Astrocyte of the cerebellum (primary cell): ENCODE data around the gene KCNK16.

ENCODE experiments used
- DNase-seq: peaks from one replicate; pipeline ENCODE4 v3.0.0-alpha.2; 2011; ENCODE audit warnings: low read depth
- H3K4me3 ChIP-seq: 2 replicates; pipeline ENCODE4 v1.5.1; 2011; ENCODE audit warnings: mild to moderate bottlenecking, low read depth, low read length, moderate library complexity
- CTCF ChIP-seq: IDR thresholded peaks from 2 replicates; pipeline ENCODE4 v1.5.1; 2012; ENCODE audit warnings: low read length, low read depth, moderate library complexity, mild to moderate bottlenecking; ENCODE audit errors: missing control alignments
- in situ Hi-C: cut with HindIII; loops from 2 replicates; pipeline ENCODE4 v1.10.0; 2017; ENCODE audit warnings: low sequenced_read_pairs

The KCNK16 gene

GRCh38 chr6:39296745-39297640 is 25.5 kb downstream of the KCNK16 start:
- no peak for DNase-seq
- TF ChIP-seq CTCF = no peak
- in situ Hi-C loops = no loop called here
- H3K4me3 ChIP-seq = no peak overlapping the region

GRCh38 chr6:39295611-39296011 is 26.9 kb downstream of the KCNK16 start:
- DNase-seq = no peak
- TF ChIP-seq CTCF = no peak

GRCh38 chr6:39294899-39295298 is 27.6 kb downstream of the KCNK16 start:
- no peak overlapping the region for H3K4me3 ChIP-seq
- no peak for TF ChIP-seq CTCF
- DNase-seq = no peak
- in situ Hi-C loops = no loop called here

More at GRCh38 chr6:39295611-39296011, 26.9 kb downstream of the KCNK16 start:
- no peak overlapping the region for H3K4me3 ChIP-seq
- in situ Hi-C loops = no loop called here

GRCh38 chr6:39294133-39294532 is 28.4 kb downstream of the KCNK16 start:
- no peak overlapping the region for H3K4me3 ChIP-seq
- DNase-seq = no peak
- TF ChIP-seq CTCF = no peak
- in situ Hi-C loops = no loop called here

GRCh38 chr6:39292637-39293036 is 29.9 kb downstream of the KCNK16 start:
- in situ Hi-C loops = no loop called here

GRCh38 chr6:39289490-39289889 is 33.0 kb downstream of the KCNK16 start:
- DNase-seq = no peak
- H3K4me3 ChIP-seq = no peak overlapping the region
- in situ Hi-C loops = no loop called here
- no peak for TF ChIP-seq CTCF

More at GRCh38 chr6:39292637-39293036, 29.9 kb downstream of the KCNK16 start:
- no peak for TF ChIP-seq CTCF
- H3K4me3 ChIP-seq = no peak overlapping the region
- no peak for DNase-seq
